Measurements from ENCODE around the gene MUC4.

GRCh38 chr3:195761123-195761566 lies 50.6 kb downstream of the MUC4 start:
- TF ChIP-seq CTCF (IDR thresholded peaks at IDR 0.05; ENCODE audit: insufficient read depth, low read length, poor library complexity, severe bottlenecking) (no peak), EZH2phosphoT487 (conservative IDR thresholded peaks at IDR 0.05; ENCODE audit: low read length) (no peak)

Measured in SU-DHL-6 (cell line).